ENCODE data around the gene OXSR1. TPM values are rescaled to one million over a fixed set of nuclear protein-coding genes. Genes with fewer than 3 reads are reported as not detected.

The OXSR1 gene
- total RNA-seq, 1 donor from 2014 or later = 80.7 TPM

DNA sequence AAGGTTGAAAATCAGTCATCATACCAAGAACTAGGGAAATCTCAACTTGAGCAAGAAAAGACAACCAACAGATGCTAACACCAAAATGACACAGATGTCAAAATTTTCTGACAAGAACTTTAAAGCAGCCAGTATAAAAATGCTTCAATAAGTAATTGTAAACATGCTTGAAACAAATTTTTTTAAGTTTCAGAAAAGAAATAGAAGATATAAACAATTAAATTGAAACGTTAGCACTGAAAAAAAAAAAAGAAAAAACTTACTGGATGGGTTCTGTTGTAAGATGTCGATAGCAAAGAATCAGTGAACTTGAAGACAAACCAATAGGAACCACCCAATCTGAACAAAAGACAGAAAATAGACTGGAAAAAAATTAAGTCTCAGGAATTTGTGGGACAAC, 18.8 kb upstream of the OXSR1 start:
- Mint-ChIP-seq H3K27ac (ENCODE audit: unreplicated experiment) (no peak overlapping the region), H3K9me3 (ENCODE audit: unreplicated experiment) (peaks cover 2% of the 10 kb centered on the region), H3K4me3 (ENCODE audit: unreplicated experiment) (no peak overlapping the region), H3K27me3 (ENCODE audit: unreplicated experiment) (peaks cover 2% of the 10 kb centered on the region), H3K4me1 (ENCODE audit: low read depth, unreplicated experiment) (no peaks in the 10 kb centered on the region), H3K36me3 (ENCODE audit: unreplicated experiment) (peaks cover 9% of the 10 kb centered on the region)
- TF ChIP-seq, protein P1, sequence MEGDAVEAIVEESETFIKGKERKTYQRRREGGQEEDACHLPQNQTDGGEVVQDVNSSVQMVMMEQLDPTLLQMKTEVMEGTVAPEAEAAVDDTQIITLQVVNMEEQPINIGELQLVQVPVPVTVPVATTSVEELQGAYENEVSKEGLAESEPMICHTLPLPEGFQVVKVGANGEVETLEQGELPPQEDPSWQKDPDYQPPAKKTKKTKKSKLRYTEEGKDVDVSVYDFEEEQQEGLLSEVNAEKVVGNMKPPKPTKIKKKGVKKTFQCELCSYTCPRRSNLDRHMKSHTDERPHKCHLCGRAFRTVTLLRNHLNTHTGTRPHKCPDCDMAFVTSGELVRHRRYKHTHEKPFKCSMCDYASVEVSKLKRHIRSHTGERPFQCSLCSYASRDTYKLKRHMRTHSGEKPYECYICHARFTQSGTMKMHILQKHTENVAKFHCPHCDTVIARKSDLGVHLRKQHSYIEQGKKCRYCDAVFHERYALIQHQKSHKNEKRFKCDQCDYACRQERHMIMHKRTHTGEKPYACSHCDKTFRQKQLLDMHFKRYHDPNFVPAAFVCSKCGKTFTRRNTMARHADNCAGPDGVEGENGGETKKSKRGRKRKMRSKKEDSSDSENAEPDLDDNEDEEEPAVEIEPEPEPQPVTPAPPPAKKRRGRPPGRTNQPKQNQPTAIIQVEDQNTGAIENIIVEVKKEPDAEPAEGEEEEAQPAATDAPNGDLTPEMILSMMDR (IDR thresholded peaks at IDR 0.05; ENCODE audit: partially characterized antibody, unreplicated experiment) = no peak
- DNase-seq = no peak

DNA sequence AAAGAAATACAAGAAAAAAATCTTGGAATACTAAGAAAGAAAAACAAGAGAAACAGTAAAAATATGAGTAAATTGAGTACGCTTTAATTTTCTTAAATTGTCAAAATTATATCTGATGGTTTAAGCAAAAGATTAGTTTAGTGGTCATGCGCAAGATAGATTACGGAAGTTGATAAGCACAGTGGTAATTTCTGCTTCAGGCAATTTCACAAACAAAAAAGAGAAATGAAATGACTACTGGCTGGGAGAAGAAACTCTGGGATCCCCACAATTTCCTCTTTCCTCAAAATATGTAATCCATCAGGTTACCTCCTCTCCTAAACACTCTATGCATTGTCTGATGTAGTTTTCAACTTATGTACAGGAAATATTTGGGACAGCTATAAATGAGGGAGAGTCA, 17.9 kb upstream of the OXSR1 start:
- Mint-ChIP-seq H3K36me3 (ENCODE audit: unreplicated experiment) (peaks cover 9% of the 10 kb centered on the region), H3K9me3 (ENCODE audit: unreplicated experiment) (peaks cover 2% of the 10 kb centered on the region), H3K27ac (ENCODE audit: unreplicated experiment) (no peak overlapping the region), H3K27me3 (ENCODE audit: unreplicated experiment) (peaks cover 2% of the 10 kb centered on the region), H3K4me1 (ENCODE audit: low read depth, unreplicated experiment) (no peaks in the 10 kb centered on the region), H3K4me3 (ENCODE audit: unreplicated experiment) (no peak overlapping the region)
- DNase-seq = no peak
- TF ChIP-seq, protein P1 (IDR thresholded peaks at IDR 0.05; ENCODE audit: partially characterized antibody, unreplicated experiment) = no peak

- H3K4me3 Mint-ChIP-seq (ENCODE audit: unreplicated experiment) = no peak overlapping the region
- TF ChIP-seq, protein P1 (IDR thresholded peaks at IDR 0.05; ENCODE audit: partially characterized antibody, unreplicated experiment) = no peak
- peaks cover 4% of the 10 kb centered on the region for H3K9me3 Mint-ChIP-seq (ENCODE audit: unreplicated experiment)
Measured at GRCh38 chr3:38148311-38148882, 16.9 kb upstream of the OXSR1 start.

GRCh38 chr3:38149708-38150107, 15.6 kb upstream of the OXSR1 start:
- DNase-seq = no peak
- no peak overlapping the region for H3K4me3 Mint-ChIP-seq (ENCODE audit: unreplicated experiment)
- H3K36me3 Mint-ChIP-seq (ENCODE audit: unreplicated experiment) = peaks cover 9% of the 10 kb centered on the region
- TF ChIP-seq, protein P1 (IDR thresholded peaks at IDR 0.05; ENCODE audit: partially characterized antibody, unreplicated experiment) = no peak
- H3K27me3 Mint-ChIP-seq (ENCODE audit: unreplicated experiment) = peaks cover 4% of the 10 kb centered on the region
- H3K4me1 Mint-ChIP-seq (ENCODE audit: low read depth, unreplicated experiment) = no peaks in the 10 kb centered on the region
- peaks cover 4% of the 10 kb centered on the region for H3K9me3 Mint-ChIP-seq (ENCODE audit: unreplicated experiment)
- H3K27ac Mint-ChIP-seq (ENCODE audit: unreplicated experiment) = no peak overlapping the region

More at GRCh38 chr3:38148311-38148882, 16.9 kb upstream of the OXSR1 start:
- no peak for DNase-seq
- Mint-ChIP-seq H3K36me3 (ENCODE audit: unreplicated experiment) (peaks cover 9% of the 10 kb centered on the region), H3K27me3 (ENCODE audit: unreplicated experiment) (peaks cover 2% of the 10 kb centered on the region), H3K27ac (ENCODE audit: unreplicated experiment) (no peak overlapping the region), H3K4me1 (ENCODE audit: low read depth, unreplicated experiment) (no peaks in the 10 kb centered on the region)

DNA sequence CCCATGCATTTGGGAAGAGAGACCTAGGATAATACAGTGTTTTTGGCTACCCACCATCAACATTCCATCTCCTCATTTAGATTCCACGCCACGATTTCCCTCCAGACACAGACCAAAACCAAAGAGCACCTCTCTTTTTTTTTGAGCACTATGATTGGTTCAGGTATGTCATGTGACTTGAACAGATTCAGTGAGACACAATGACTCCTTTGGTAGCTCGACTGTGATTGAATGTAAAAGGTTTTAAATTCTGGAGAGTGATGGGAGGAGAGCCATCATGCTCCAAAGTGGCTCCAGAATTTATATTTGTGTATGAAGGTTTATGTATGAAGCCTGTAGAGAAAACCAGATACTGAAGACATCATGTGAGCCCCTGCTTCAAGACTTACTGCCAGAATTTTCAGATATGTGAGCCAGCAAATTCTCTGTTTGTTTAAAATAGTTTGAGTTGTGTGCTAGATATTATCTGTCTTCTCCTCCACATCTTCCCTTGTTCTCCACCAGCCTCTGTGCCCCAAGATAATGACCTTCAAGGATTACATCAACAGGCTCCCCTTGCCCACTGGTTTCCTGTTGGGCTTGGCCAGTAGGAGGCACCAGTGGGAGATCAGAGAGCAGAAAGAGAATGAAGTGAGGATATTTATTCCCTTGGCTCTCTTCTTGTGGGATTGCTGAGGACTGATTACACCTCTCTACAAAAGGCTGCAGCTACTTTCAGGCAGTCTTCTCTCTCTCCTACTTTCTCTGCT, 14.4 kb upstream of the OXSR1 start:
- peaks cover 4% of the 10 kb centered on the region for H3K9me3 Mint-ChIP-seq (ENCODE audit: unreplicated experiment)
- peaks cover 9% of the 10 kb centered on the region for H3K36me3 Mint-ChIP-seq (ENCODE audit: unreplicated experiment)
- H3K27me3 Mint-ChIP-seq (ENCODE audit: unreplicated experiment) = peaks cover 4% of the 10 kb centered on the region
- no peaks in the 10 kb centered on the region for H3K4me1 Mint-ChIP-seq (ENCODE audit: low read depth, unreplicated experiment)
- no peak overlapping the region for H3K27ac Mint-ChIP-seq (ENCODE audit: unreplicated experiment)
- H3K4me3 Mint-ChIP-seq (ENCODE audit: unreplicated experiment) = no peak overlapping the region
- TF ChIP-seq, protein P1 (IDR thresholded peaks at IDR 0.05; ENCODE audit: partially characterized antibody, unreplicated experiment) = no peak
- no peak for DNase-seq

Measured in glutamatergic neuron (in vitro differentiated cells).